Erythroblast (primary cell): ENCODE results near the gene MYO5C.

ENCODE experiments used
- GATA1 ChIP-seq: IDR thresholded peaks from 2 replicates; pipeline ENCODE4 v1.6.1; 2011; ENCODE audit warnings: low read depth, mild to moderate bottlenecking, control low read depth, low read length, moderate library complexity
- POLR2A ChIP-seq: IDR thresholded peaks from 2 replicates; pipeline ENCODE4 v1.6.1; 2011; ENCODE audit warnings: mild to moderate bottlenecking, low read length

DNA sequence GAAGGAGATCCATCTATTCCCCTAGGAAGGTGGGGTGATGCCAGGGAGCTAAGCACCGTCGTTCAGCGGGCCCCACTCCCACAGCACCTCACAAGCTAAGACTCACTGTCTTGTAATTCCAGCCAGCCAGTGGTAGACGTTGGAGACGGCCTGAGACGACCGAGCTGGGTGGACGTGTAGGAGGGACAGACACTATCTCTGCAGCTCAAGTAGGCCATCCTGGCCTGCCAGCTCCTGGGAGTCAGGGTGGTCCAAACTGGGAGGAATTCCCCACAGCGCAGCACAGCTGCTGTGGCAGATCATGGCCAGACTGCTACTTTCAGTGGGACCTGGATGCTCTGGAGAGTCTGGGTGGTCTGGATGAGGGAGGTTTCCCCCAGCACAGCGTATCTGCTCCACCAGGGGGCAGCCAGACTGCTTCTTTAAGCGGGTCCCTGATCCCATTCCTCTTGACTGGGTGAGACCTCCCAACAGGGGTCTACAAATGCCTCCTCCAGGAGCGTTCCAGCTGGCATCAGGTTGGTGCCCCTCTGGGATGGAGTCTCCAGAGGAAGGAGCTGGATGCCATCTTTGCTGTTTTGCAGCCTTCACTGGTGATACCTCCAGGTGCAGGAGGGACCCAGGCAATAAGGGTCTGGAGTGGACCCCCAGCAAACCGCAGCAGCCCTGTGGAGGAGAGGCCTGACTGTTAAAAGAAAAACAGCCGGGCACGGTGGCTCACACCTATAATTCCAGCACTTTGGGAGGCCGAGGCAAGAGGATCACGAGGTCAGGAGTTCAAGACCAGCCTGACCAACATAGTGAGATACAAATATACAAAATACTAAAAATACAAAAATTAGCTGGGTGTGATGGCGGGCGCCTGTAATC lies 132.0 kb downstream of the MYO5C start:
- TF ChIP-seq POLR2A (no peak), GATA1 (no peak)
